H1 (cell line): ENCODE data around the gene IKBIP. TPM values are rescaled to one million over a fixed set of nuclear protein-coding genes. Genes with fewer than 3 reads are reported as not detected.

Experiments used
- CTCF ChIA-PET: fragments of 300-600 bp; sonication (Branson Sonifier 250); formaldehyde crosslinking; loops from one replicate; lab custom pipeline; 2021; ENCODE audit not compliant: partially characterized antibody; lab: Charles Lee
- POLR2A ChIA-PET: fragments of 300-600 bp; sonication (Branson Sonifier 250); formaldehyde crosslinking; loops from one replicate; lab custom pipeline; 2021; ENCODE audit warnings: inconsistent platforms; ENCODE audit not compliant: partially characterized antibody; lab: Charles Lee
- DNase-seq, 2 experiments: peaks; one replicate each; pipeline versions ENCODE4 v3.0.0 to v3.0.0-alpha.2; 2010 to 2022; ENCODE audit warnings: low spot score in 2 of 2, low read depth in 1 of 2, mixed read lengths in 1 of 2
- FAIRE-seq: peaks from 2 replicates; lab custom pipeline; 2011; peaks lifted over from hg19 to GRCh38; lab: Jason Lieb, UNC
- H2AFZ ChIP-seq: 2 replicates; pipeline ENCODE4 v1.8.1; 2012; ENCODE audit warnings: low read length, inconsistent platforms
- H2AK5ac ChIP-seq: 2 replicates; pipeline ENCODE4 v1.6.1; 2013; ENCODE audit warnings: low read depth, low read length
- H2BK120ac ChIP-seq: replicated peaks from 2 replicates; pipeline ENCODE3; 2013; ENCODE audit warnings: low read depth, low read length, inconsistent platforms
- H2BK12ac ChIP-seq: 2 replicates; pipeline ENCODE4 v1.6.1; 2013; ENCODE audit warnings: low read depth, low read length
- H2BK15ac ChIP-seq: 2 replicates; pipeline ENCODE4 v1.6.1; 2013; ENCODE audit warnings: low read length
- H2BK20ac ChIP-seq: 2 replicates; pipeline ENCODE4 v1.6.1; 2013; ENCODE audit warnings: low read length
- H2BK5ac ChIP-seq: 2 replicates; pipeline ENCODE4 v1.6.1; 2013; ENCODE audit warnings: low read depth, low read length
- H3K14ac ChIP-seq: 2 replicates; pipeline ENCODE4 v1.6.1; 2013; ENCODE audit warnings: inconsistent platforms; ENCODE audit not compliant: insufficient read length
- H3K18ac ChIP-seq: 2 replicates; pipeline ENCODE4 v1.6.1; 2013; ENCODE audit warnings: low read length; ENCODE audit errors: extremely low read depth
- H3K23ac ChIP-seq: 2 replicates; pipeline ENCODE4 v1.6.1; 2013; ENCODE audit warnings: inconsistent platforms; ENCODE audit not compliant: insufficient read length
- H3K23me2 ChIP-seq: 2 replicates; pipeline ENCODE4 v1.6.1; 2013; ENCODE audit warnings: low read depth, low read length
- H3K27ac ChIP-seq: 2 replicates; pipeline ENCODE4 v1.6.1; 2011; ENCODE audit warnings: low read depth, low read length, inconsistent platforms
- H3K27me3 ChIP-seq, 4 experiments: replicated peaks in 1 of 4; 1 replicate in 1 of 4; 2 replicates in 3 of 4; pipeline versions ENCODE4 v1.6.1 to v1.8.1; 2011 to 2013; ENCODE audit warnings: low read length in 3 of 4, mild to moderate bottlenecking in 3 of 4, inconsistent platforms in 2 of 4, mixed read lengths in 2 of 4, moderate library complexity in 1 of 4; ENCODE audit not compliant: control insufficient read depth in 3 of 4, insufficient read depth in 3 of 4; ENCODE audit errors: extremely low read depth in 1 of 4
- H3K36me3 ChIP-seq, 4 experiments: 2 replicates each; pipeline versions ENCODE4 v1.6.1 to v1.8.1; 2011 to 2013; ENCODE audit warnings: mild to moderate bottlenecking in 4 of 4, low read length in 3 of 4, moderate library complexity in 2 of 4, control low read depth in 1 of 4, inconsistent platforms in 1 of 4; ENCODE audit not compliant: insufficient read depth in 4 of 4, control insufficient read depth in 2 of 4
- H3K4ac ChIP-seq: replicated peaks from 2 replicates; pipeline ENCODE3; 2013; ENCODE audit warnings: low read length, low read depth, mixed read lengths, inconsistent platforms; ENCODE audit not compliant: insufficient read length
- H3K4me1 ChIP-seq, 4 experiments: replicated peaks in 1 of 4; 1 replicate in 1 of 4; 2 replicates in 3 of 4; pipeline versions ENCODE4 v1.6.1 to v1.8.1; 2011 to 2013; ENCODE audit warnings: low read length in 3 of 4, inconsistent platforms in 2 of 4, mixed read lengths in 1 of 4; ENCODE audit not compliant: insufficient read depth in 4 of 4, control insufficient read depth in 3 of 4
- H3K4me2 ChIP-seq, 2 experiments: 2 replicates each; pipeline versions ENCODE4 v1.6.1 to v1.8.1; 2011 to 2013; ENCODE audit warnings: low read depth in 2 of 2, low read length in 2 of 2, control low read depth in 1 of 2, inconsistent platforms in 1 of 2, mild to moderate bottlenecking in 1 of 2; ENCODE audit not compliant: insufficient read depth in 1 of 2
- H3K4me3 ChIP-seq, 4 experiments: fragments of 200-600, 300-600 bp in 1 of 4; sonication (generic), shearing (Covaris generic), sonication (Bioruptor Twin) in 1 of 4; 2 replicates each; pipeline versions ENCODE4 v1.5.1 to v1.8.1; 2011 to 2016; ENCODE audit warnings: low read length in 4 of 4, low read depth in 3 of 4, control low read depth in 2 of 4, inconsistent platforms in 2 of 4, mild to moderate bottlenecking in 2 of 4, mixed read lengths in 1 of 4, moderate library complexity in 1 of 4; ENCODE audit not compliant: insufficient read depth in 2 of 4; ENCODE audit errors: extremely low read depth in 1 of 4
- H3K56ac ChIP-seq: replicated peaks from 2 replicates; pipeline ENCODE3; 2013; ENCODE audit warnings: low read depth, mild to moderate bottlenecking, mixed read lengths, low read length, inconsistent platforms; ENCODE audit not compliant: insufficient read length
- H3K79me1 ChIP-seq: 2 replicates; pipeline ENCODE4 v1.6.1; 2013; ENCODE audit warnings: low read depth, low read length, control low read depth
- H3K79me2 ChIP-seq, 2 experiments: 2 replicates each; pipeline versions ENCODE4 v1.6.1 to v1.8.1; 2012 to 2013; ENCODE audit warnings: low read length in 2 of 2, mild to moderate bottlenecking in 2 of 2, inconsistent platforms in 1 of 2; ENCODE audit not compliant: insufficient read depth in 2 of 2, control insufficient read depth in 1 of 2
- H3K9ac ChIP-seq, 4 experiments: replicated peaks in 1 of 4; 1 replicate in 1 of 4; 2 replicates in 3 of 4; pipeline versions ENCODE4 v1.6.1 to v1.8.1; 2011 to 2013; ENCODE audit warnings: low read depth in 3 of 4, low read length in 3 of 4, control low read depth in 2 of 4, mild to moderate bottlenecking in 2 of 4, moderate library complexity in 2 of 4, inconsistent platforms in 1 of 4; ENCODE audit errors: extremely low read depth in 1 of 4
- H3K9me3 ChIP-seq, 2 experiments: 2 replicates each; pipeline versions ENCODE4 v1.6.1 to v1.8.1; 2012 to 2013; ENCODE audit warnings: mild to moderate bottlenecking in 2 of 2, moderate library complexity in 2 of 2, control low read depth in 1 of 2, inconsistent platforms in 1 of 2, low read depth in 1 of 2, low read length in 1 of 2, mixed read lengths in 1 of 2; ENCODE audit not compliant: insufficient read depth in 2 of 2
- H4K20me1 ChIP-seq, 2 experiments: replicated peaks in 1 of 2; 2 replicates each; pipeline versions ENCODE3 to v1.8.1; 2011 to 2013; ENCODE audit warnings: inconsistent platforms in 2 of 2, low read length in 2 of 2, mild to moderate bottlenecking in 1 of 2; ENCODE audit not compliant: insufficient read depth in 2 of 2, control insufficient read depth in 1 of 2
- H4K5ac ChIP-seq: 2 replicates; pipeline ENCODE4 v1.6.1; 2013; ENCODE audit warnings: low read length, low read depth, mixed read lengths, inconsistent platforms; ENCODE audit not compliant: insufficient read length
- H4K8ac ChIP-seq: 2 replicates; pipeline ENCODE4 v1.8.0; 2013; ENCODE audit warnings: mild to moderate bottlenecking, moderate library complexity, low read length, inconsistent platforms; ENCODE audit not compliant: insufficient read depth; ENCODE audit errors: extremely low read depth
- H4K91ac ChIP-seq: replicated peaks from 2 replicates; pipeline ENCODE3; 2013; ENCODE audit warnings: low read length, mixed read lengths, inconsistent platforms; ENCODE audit not compliant: insufficient read length
- BRCA1 ChIP-seq: IDR thresholded peaks from 2 replicates; pipeline ENCODE4 v1.6.1; 2012; ENCODE audit warnings: low read depth, low read length, improper control_type of control experiment
- EP300 ChIP-seq, 2 experiments: IDR thresholded peaks; 1 replicate in 1 of 2; 2 replicates in 1 of 2; pipeline ENCODE4 v1.6.1; 2011 to 2012; ENCODE audit warnings: low read depth in 2 of 2, low read length in 2 of 2, mild to moderate bottlenecking in 2 of 2, borderline replicate concordance in 1 of 2, inconsistent platforms in 1 of 2, moderate library complexity in 1 of 2
- GABPA ChIP-seq: IDR thresholded peaks from 2 replicates; pipeline ENCODE4 v1.6.1; 2011; ENCODE audit warnings: mild to moderate bottlenecking, low read length, moderate library complexity, borderline replicate concordance; ENCODE audit not compliant: insufficient read depth
- MAFK ChIP-seq: IDR thresholded peaks from 2 replicates; pipeline ENCODE4 v1.6.1; 2012; ENCODE audit warnings: low read depth, mild to moderate bottlenecking, improper control_type of control experiment, low read length
- RXRA ChIP-seq: IDR thresholded peaks from 2 replicates; pipeline ENCODE4 v1.6.1; 2011; ENCODE audit warnings: low read depth, mild to moderate bottlenecking, low read length, moderate library complexity; ENCODE audit not compliant: insufficient read depth
- TCF12 ChIP-seq: IDR thresholded peaks from 2 replicates; pipeline ENCODE4 v1.6.1; 2011; ENCODE audit warnings: low read depth, mild to moderate bottlenecking, low read length
- WGBS, 2 experiments: shearing (Covaris generic) in 1 of 2; methylation state at CpG; one replicate each; pipeline versions ENCODE4 v1.1.6 to v1.1.7; 2013 to 2015; ENCODE audit warnings: low lambda C conversion rate in 2 of 2, mixed read lengths in 2 of 2, inconsistent platforms in 1 of 2, low coverage in 1 of 2, missing lambda C conversion rate in 1 of 2; ENCODE audit not compliant: insufficient replicate concordance in 2 of 2, insufficient coverage in 1 of 2, insufficient read length in 1 of 2; ENCODE audit errors: extremely low coverage in 1 of 2, missing lambda C conversion rate in 1 of 2; 5-methylcytosine and 5-hydroxymethylcytosine counted together
- polyA plus RNA-seq, 7 experiments: library from polyadenylated mRNA; depleted of rRNA in 3 of 7; stranded (reverse) in 5 of 7; unstranded in 2 of 7; fragments of >200 nt in 5 of 7; fragments of 200-250 nt in 2 of 7; gene quantifications; 1 replicate in 5 of 7; 2 replicates in 1 of 7; 4 replicates in 1 of 7; pipeline versions ENCODE4 v1.2.1 to v1.2.3, GENCODE V29; 2011 to 2013; ENCODE audit warnings: missing spikeins in 2 of 7, mixed read lengths in 2 of 7
- total RNA-seq: library from RNA; stranded (reverse); fragmentation: NEBNext Ultra II Directional; extraction: Animal tissue kit (Norgen Biotek cat#: 25700); gene quantifications from 2 replicates; pipeline ENCODE4 v1.2.1, GENCODE V29; 2021

The IKBIP gene
- total and polyA plus RNA-seq, 2 of the 8 experiments (the other 6 are each of a cell fraction or from before 2014, with no cell fraction given): 2.7 to 12.4 TPM

DNA sequence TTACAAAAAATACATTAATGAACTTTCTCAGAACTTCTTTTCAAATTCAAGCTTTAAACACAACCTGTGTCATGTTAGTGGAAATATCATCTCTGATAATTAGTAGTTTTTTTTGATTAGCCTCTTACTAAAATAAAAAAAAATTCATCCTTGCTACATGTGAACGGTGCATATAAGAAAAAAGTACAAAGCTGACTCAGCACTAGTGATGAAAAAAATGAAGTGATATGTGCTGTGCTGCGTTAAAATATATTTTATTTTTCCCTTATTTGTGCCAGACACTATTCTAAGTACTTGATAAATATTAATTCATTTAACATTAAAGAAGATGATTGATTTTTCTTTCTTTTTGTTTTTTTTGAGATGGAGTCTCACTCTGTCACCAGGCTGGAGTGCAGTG, 7.5 kb downstream of the IKBIP start:
- WGBS, 2 experiments: 94% methylated on average over 2 of the region's 2 CpGs; no CpG with 5 or more reads in 1 of the 2 experiments
- no peak overlapping the region for H3K18ac ChIP-seq

More for the DNA sequence above, 7.5 kb downstream of the IKBIP start:
- no peak overlapping the region for H3K4me2 ChIP-seq
- H2AK5ac ChIP-seq: no peak overlapping the region
- no peak overlapping the region for H2AFZ ChIP-seq
- TF ChIP-seq RXRA: no peak
- peak; percentile 39; the same call in 1 of the 2 replicates for TF ChIP-seq MAFK
- TF ChIP-seq TCF12: no peak
- no peak for TF ChIP-seq BRCA1
- TF ChIP-seq GABPA: no peak
- no peak for TF ChIP-seq EP300 (IDR thresholded peaks at IDR 0.05; ENCODE audit: borderline replicate concordance in 1 of 2, low read depth in 2 of 2, low read length in 2 of 2)
- H2BK20ac ChIP-seq: no peak overlapping the region
- H4K8ac ChIP-seq: no peak overlapping the region
- ChIA-PET POLR2A (no interaction called here), CTCF (interaction anchor here (0.8 to 1.2 kb wide), 4 partner anchors 15 to 943 kb away, joined by 3 to 5 read pairs (median 3); no protein-coding TSS in a partner anchor)
- no peaks in the 10 kb centered on the region; a peak in 1 of 4 replicates for H3K79me2 ChIP-seq
- 0 out of 8 replicates have a peak, but pooled peaks cover 0 to 3% (median 0%) of the 10 kb centered on the region in 4 experiments for H3K36me3 ChIP-seq
- no peak overlapping the region for H2BK15ac ChIP-seq
- H3K23me2 ChIP-seq: no peaks in the 10 kb centered on the region
- no peaks in the 10 kb centered on the region for H3K4me1 ChIP-seq
- H3K56ac ChIP-seq: no peak overlapping the region
- FAIRE-seq (no peak), DNase-seq (no peak)
- no peak overlapping the region for H2BK5ac ChIP-seq
- H4K20me1 ChIP-seq: peaks cover 2% of the 10 kb centered on the region in 2 experiments
- H3K79me1 ChIP-seq: no peaks in the 10 kb centered on the region; the same call in 1 of the 2 replicates
- no peak overlapping the region for H3K4me3 ChIP-seq
- no peak overlapping the region for H2BK120ac ChIP-seq
- no peaks in the 10 kb centered on the region for H3K27me3 ChIP-seq
- no peaks in the 10 kb centered on the region for H3K9me3 ChIP-seq
- no peak overlapping the region for H3K14ac ChIP-seq
- H2BK12ac ChIP-seq: no peak overlapping the region
- no peak overlapping the region for H3K23ac ChIP-seq
- H4K91ac ChIP-seq: no peak overlapping the region
- H3K4ac ChIP-seq: no peak overlapping the region
- no peak overlapping the region for H3K27ac ChIP-seq
- H4K5ac ChIP-seq: no peak overlapping the region
- no peak overlapping the region for H3K9ac ChIP-seq
